Endothelial cell of umbilical vein (primary cell): ENCODE data around the gene FBXL19.

Source experiments
- JUN ChIP-seq: IDR thresholded peaks from 2 replicates; pipeline ENCODE4 v1.6.1; 2011; ENCODE audit warnings: borderline replicate concordance, low read depth; ENCODE audit not compliant: insufficient read length, insufficient read depth
- POLR2AphosphoS5 ChIP-seq: IDR thresholded peaks from 2 replicates; pipeline ENCODE4 v1.6.1; 2012; ENCODE audit warnings: low read depth, mild to moderate bottlenecking, control low read depth, low read length, moderate library complexity; ENCODE audit not compliant: insufficient read depth
- TF ChIP-seq, protein P1 (sequence below), 2 donors: IDR thresholded peaks; 1 replicate in 1 of 2; 2 replicates in 1 of 2; pipeline ENCODE4 v1.5.1; 2011; ENCODE audit warnings: low read length in 2 of 2, mild to moderate bottlenecking in 2 of 2, moderate library complexity in 2 of 2, control low read depth in 1 of 2, inconsistent platforms in 1 of 2, low read depth in 1 of 2; ENCODE audit not compliant: insufficient read depth in 1 of 2; ENCODE audit errors: extremely low read depth in 1 of 2
- TF ChIP-seq, protein P2 (sequence below): IDR thresholded peaks from 2 replicates; pipeline ENCODE4 v1.6.1; 2011; ENCODE audit not compliant: insufficient read depth, insufficient read length

DNA sequence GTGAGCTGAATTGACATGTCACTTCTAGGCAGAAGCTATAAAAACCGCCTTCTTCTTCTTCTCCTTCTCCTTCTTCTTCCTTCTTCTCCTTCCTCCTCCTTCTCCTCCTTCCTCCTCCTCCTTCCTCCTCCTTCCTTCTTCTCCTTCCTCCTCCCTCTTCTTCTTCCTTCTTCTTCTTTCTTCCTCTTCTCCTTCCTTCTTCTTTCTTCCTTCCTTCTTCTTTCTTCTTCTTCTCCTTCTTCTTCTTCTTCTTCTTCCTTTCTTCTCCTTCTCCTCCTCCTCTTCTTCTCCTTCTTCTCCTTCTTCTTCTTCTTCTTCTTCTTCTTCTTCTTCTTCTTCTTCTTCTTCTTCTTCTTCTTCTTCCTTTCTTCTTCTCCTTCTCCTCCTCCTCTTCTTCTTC, 4.8 kb upstream of the FBXL19 start:
- TF ChIP-seq, protein P1, sequence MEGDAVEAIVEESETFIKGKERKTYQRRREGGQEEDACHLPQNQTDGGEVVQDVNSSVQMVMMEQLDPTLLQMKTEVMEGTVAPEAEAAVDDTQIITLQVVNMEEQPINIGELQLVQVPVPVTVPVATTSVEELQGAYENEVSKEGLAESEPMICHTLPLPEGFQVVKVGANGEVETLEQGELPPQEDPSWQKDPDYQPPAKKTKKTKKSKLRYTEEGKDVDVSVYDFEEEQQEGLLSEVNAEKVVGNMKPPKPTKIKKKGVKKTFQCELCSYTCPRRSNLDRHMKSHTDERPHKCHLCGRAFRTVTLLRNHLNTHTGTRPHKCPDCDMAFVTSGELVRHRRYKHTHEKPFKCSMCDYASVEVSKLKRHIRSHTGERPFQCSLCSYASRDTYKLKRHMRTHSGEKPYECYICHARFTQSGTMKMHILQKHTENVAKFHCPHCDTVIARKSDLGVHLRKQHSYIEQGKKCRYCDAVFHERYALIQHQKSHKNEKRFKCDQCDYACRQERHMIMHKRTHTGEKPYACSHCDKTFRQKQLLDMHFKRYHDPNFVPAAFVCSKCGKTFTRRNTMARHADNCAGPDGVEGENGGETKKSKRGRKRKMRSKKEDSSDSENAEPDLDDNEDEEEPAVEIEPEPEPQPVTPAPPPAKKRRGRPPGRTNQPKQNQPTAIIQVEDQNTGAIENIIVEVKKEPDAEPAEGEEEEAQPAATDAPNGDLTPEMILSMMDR (IDR thresholded peaks at IDR 0.05; ENCODE audit: extremely low read depth in 1 of 2, insufficient read depth in 1 of 2, low read depth in 1 of 2, low read length in 2 of 2) = no peak
- TF ChIP-seq JUN (no peak), POLR2AphosphoS5 (no peak)
- TF ChIP-seq, protein P2, sequence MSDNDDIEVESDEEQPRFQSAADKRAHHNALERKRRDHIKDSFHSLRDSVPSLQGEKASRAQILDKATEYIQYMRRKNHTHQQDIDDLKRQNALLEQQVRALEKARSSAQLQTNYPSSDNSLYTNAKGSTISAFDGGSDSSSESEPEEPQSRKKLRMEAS = no peak
